SK-N-MC (cell line): Measurements from ENCODE around the gene NPIPB4.
"Not testable (repeated sequence)": the region's sequence is repeated elsewhere in the genome, so short reads cannot be mapped to it uniquely, and the experiment has no call there.

Experiments
- EZH2 ChIP-seq: fragments of 200-600 bp; sonication (generic); IDR thresholded peaks from one replicate; pipeline ENCODE4 v1.6.1; 2017; ENCODE audit warnings: antibody characterized with exemption
- FOXP2 ChIP-seq: optimal IDR thresholded peaks from 2 replicates; pipeline ENCODE3; 2011; ENCODE audit warnings: mild to moderate bottlenecking, moderate library complexity; ENCODE audit not compliant: insufficient read depth; ENCODE audit errors: extremely low read length, control extremely low read depth
- POLR2AphosphoS5 ChIP-seq: IDR thresholded peaks from 2 replicates; pipeline ENCODE4 v1.6.1; 2012; ENCODE audit warnings: mild to moderate bottlenecking, low read depth, low read length, borderline replicate concordance

GRCh38 chr16:21801538-21802374, 55.8 kb downstream of the NPIPB4 start:
- not testable (repeated sequence) for TF ChIP-seq EZH2, POLR2AphosphoS5, FOXP2
